HTR-8/SVneo (cell line): ENCODE data around the gene ACER1.
"Not testable (repeated sequence)": the region's sequence is repeated elsewhere in the genome, so short reads cannot be mapped to it uniquely, and the experiment has no call there.

Source experiments
- DNase-seq: peaks from one replicate; pipeline ENCODE4 v3.0.0; 2011; ENCODE audit warnings: low spot score, mixed read lengths; ENCODE audit not compliant: insufficient read length
- FAIRE-seq: peaks from 2 replicates; lab custom pipeline; 2011; peaks lifted over from hg19 to GRCh38; lab: Jason Lieb, UNC

ACER1 gene

DNA sequence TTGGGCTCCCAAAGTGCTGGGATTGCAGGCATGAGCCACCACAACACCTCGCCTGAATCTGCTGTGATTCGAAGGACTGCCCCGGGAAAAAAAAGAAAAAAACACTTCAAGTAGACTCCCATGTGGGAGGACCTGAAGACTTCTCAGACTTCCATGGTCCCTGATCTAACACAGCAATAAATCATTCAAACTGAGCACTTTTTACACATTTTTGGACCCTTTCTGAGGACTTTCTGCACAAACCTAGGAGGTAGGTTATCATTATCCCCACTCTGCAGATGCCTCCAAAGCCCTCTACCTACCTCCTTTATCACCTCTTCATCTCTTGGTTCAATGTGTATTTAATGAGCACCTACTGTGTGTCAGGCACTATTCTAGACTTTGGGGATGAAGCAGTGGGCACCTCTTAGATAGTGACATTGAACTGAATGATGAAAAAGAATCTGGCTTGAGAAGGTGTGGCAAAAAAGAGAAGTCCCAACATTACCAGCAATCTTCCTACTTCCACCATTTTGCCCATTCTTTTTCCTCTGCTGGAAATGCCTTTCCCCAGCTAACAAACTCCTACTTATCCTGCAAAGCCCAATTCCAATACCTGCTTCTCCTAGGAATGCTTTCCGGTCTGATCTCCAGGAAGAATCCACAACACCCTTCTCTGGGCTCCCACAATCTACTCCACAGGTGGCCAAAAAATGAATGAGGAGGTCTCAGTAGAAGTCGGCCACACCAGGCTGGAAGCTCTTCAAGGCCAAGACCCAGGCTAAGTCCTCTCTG lies 26.3 kb upstream of the ACER1 start:
- DNase-seq (no peak), FAIRE-seq (no peak)

GRCh38 chr19:6358003-6358402 lies 24.6 kb upstream of the ACER1 start:
- DNase-seq, result no peak

DNA sequence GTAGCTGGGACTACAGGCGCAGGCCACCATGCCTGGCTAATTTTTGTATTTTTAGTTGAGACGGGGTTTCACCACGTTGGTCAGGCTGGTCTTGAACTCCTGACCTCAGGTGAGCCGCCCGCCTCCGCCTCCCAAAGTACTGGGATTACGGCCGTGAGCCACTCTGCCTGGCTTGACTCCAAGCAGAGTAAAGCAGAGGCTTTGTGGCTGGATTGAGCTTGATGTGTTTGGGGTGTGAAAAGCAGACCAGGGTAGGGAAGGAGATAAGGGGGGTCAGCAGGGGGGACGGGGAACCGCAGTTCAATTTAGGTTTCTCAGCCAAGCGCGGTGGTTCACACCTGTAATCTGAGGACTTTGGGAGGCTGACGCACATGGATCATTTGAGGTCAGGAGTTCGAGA lies 23.8 kb upstream of the ACER1 start:
- DNase-seq (no peak), FAIRE-seq (no peak)

More at GRCh38 chr19:6358003-6358402, 24.6 kb upstream of the ACER1 start:
- no peak for FAIRE-seq

DNA sequence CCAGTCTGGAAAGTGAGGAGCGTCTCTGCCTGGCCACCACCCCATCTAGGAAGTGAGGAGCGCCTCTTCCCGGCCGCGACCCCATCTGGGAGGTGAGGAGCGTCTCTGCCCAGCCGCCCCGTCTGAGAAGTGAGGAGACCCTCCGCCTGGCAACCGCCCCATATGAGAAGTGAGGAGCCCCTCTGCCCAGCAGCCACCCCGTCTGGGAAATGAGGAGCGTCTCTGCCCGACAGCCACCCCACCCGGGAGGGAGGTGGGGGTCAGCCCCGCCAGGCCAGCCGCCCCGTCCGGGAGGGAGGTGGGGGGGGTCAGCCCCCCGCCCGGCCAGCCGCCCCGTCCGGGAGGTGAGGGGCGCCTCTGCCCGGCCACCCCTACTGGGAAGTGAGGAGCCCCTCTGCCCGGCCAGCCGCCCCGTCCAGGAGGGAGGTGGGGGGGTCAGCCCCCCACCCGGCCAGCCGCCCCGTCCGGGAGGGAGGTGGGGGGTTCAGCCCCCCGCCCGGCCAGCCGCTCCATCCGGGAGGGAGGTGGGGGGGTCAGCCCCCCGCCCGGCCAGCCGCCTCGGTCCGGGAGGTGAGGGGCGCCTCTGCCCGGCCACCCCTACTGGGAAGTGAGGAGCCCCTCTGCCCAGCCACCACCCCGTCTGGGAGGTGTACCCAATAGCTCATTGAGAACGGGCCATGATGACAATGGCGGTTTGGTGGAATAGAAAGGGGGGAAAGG lies 22.1 kb upstream of the ACER1 start:
- not testable (repeated sequence) for FAIRE-seq, DNase-seq

- DNase-seq (no peak), FAIRE-seq (no peak)
Measured at GRCh38 chr19:6354098-6354674, 20.8 kb upstream of the ACER1 start.

DNA sequence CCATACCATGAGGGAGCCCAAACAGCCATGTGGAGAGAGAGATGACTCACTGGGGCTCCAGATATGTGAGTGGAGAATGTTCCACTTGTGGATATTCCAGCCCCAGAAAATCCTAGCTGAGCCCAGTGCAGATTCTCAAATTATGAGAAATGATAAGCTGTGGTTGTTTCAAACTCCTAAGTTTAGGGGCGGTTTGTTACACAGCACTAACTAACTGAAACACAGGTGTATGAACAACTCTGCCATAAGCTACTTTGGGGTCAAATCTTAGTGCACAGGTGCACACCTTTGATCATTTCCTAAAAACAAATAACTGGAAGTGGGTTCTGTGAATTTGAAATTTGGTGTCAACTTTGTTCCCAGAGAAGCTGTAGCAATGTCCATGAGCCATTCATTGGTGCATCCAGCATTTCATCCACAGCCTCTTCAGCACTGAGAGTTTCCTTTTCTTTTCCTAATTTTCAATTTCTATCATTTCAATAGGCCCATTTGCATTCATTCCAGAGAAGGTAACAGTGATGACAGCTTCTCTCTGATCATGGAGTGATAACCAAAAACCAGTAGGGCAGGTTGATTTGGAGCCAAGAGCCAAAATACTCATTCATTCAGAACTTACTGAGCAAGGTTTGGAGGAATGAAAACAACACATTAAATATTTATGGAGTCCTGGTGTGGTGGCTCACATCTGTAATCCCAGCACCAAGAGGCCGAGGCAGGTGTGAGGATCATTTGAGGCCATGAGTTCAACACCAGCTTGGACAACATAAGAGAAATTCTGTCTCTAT lies 19.2 kb upstream of the ACER1 start:
- no peak for DNase-seq

GRCh38 chr19:6350688-6351087 lies 17.3 kb upstream of the ACER1 start:
- no peak for FAIRE-seq
- DNase-seq, result no peak

More for the DNA sequence above, 19.2 kb upstream of the ACER1 start:
- no peak for FAIRE-seq

GRCh38 chr19:6349271-6349670 lies 15.9 kb upstream of the ACER1 start:
- FAIRE-seq, DNase-seq: not testable (repeated sequence)

DNA sequence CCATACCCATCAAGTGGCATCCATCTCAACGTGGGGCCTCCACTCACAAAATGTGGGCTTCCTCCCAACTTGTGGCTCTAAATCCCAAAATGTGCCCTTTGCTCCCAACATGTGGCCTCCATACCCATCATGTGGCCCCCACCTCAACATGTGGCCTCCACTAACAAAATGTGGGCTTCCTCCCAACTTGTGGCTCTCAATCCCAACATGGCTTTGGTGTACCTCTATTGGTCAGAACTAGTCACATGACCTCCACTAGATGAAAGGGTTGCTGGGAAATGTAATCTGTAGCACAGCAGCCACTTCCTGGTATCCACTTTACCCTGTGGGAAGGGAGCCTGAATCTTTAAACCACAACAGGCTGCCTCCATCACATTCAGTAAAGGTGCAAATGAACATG lies 10.1 kb upstream of the ACER1 start:
- no peak for DNase-seq
- peak; percentile 36 for FAIRE-seq

DNA sequence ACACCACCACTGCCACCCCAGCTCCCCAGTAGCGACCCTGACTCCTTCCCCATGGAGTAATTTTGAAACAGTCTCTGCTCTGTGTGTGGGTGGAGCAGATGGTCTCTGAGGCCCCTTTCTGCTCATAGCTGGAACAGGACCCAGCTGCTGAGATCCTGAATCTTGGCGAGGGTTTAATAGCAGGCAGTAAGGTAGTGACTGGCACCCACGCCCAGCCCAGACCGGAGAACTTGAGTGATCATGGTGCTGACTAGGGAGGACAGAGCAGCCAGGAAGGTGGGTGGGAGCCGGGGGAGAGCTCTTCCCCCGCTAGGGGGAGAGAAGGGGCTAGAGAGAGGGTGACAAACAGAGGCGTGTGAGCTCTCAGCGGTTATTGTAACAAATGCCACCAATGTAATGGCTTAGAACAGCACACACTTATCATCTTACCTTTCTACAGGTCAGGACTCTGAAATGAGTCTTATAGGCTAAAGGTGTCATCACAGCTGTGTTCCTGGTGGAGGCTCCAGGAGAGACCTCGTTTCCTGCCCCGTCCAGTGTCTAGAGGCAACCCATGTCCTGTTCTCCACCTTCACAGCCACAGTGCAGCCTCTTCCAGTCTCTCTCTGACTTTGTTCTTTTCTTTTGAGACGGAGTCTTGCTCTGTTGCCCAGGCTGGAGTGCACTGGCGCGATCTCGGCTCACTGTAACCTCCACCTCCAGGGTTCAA lies 7.2 kb upstream of the ACER1 start:
- FAIRE-seq (no peak), DNase-seq (no peak)

GRCh38 chr19:6334490-6335285 lies 1.3 kb upstream of the ACER1 start:
- DNase-seq (no peak), FAIRE-seq (no peak)

DNA sequence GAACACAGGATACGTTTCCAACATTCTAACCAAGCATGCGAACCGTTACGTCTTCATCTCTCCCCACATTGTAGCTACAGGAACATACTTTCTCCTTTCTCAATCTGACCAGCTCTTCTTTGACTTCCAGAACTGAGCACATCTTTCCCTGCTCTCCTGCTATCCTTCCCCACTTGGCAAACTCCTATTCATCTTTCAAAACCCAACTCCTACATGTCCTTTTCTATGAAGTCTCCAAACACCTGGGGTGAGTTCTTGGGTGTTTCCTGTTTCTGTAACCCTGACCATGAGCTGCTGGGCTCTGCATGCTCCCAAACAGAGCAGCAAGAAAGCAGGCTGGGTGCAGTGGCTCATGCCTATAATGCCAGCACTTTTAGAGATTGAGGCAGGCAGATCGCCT lies 6.6 kb downstream of the ACER1 start:
- DNase-seq (no peak), FAIRE-seq (no peak)

DNA sequence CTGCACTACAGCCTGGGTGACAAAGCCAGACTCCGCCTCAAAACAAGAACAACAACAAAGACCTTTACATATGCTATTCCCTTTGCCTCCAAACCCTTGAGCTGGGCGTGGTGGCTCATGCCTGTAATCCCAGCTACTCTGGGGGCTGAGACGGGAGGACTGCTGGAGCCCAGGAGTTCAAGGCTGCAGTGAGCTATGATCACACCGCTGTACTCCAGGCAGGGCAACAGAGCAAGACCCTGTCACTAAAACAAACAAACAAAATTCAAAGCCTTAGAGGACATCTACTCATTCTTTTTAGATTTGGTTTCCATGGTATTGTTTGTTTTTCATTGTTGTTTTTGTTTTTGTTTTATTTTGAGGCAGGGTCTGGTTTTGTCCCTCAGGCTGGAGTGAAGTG lies 7.8 kb downstream of the ACER1 start:
- DNase-seq (no peak), FAIRE-seq (no peak)

- DNase-seq (no peak), FAIRE-seq (no peak)
Measured at GRCh38 chr19:6324757-6325156, 8.7 kb downstream of the ACER1 start.

DNA sequence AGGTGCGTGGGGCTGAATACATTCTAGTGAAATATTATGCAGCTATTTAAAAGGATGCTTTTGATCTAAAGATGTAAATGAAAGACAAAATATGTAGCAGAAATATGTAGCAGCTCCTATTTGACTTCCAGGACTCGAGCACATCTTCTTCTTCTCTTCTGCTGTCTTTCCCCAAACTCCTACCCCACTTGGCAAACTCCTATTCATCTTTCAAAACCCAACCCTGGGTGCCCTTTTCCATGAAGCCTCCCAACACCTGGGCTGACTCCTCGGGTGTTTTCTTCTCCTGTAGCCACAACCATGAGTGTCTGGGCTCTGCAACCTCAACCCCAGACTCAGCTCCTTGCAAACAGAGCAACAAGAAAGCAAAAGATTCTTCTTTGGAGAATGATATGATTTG lies 11.1 kb downstream of the ACER1 start:
- DNase-seq, result no peak
- FAIRE-seq, result no peak

- no peak for DNase-seq
- FAIRE-seq, result peak; percentile 46
Measured at GRCh38 chr19:6319376-6319775, 14.0 kb downstream of the ACER1 start.

- no peak for FAIRE-seq
- no peak for DNase-seq
Measured at GRCh38 chr19:6318772-6319171, 14.6 kb downstream of the ACER1 start.

DNA sequence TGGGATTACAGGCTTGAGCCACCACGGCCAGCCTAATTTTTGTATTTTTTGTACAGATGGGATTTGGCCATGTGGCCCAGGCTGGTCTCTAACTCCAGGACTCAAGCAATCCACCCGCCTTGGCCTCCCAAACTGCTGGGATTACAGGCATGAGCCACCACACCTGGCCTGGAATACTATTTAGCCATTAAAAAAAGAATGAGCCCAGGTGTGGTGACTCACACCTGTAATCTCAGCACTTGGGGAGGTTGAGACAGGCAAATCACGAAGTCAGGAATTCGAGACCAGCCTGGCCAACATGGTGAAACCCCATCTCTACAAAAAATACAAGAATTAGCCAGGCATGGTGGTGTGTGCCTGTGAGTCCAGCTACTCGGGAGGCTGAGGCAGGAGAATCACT lies 17.8 kb downstream of the ACER1 start:
- FAIRE-seq, DNase-seq: not testable (repeated sequence)

- FAIRE-seq (no peak), DNase-seq (no peak)
Measured at GRCh38 chr19:6313398-6313969, 19.9 kb downstream of the ACER1 start.
